HEK293 (cell line): Measurements from ENCODE around the gene CCDC40.
A peak's percentile ranks its signal among the peaks of the same experiment; 100 is the strongest.

ENCODE experiments used
- CTCF ChIA-PET: fragments of 350-600 bp; formaldehyde crosslinking; extraction: SDS; loops from one replicate; lab custom pipeline; 2021; ENCODE audit warnings: antibody characterized with exemption; lab: Yijun Ruan, JAX
- POLR2A ChIA-PET: fragments of 300-600 bp; formaldehyde crosslinking; extraction: SDS; loops from one replicate; lab custom pipeline; 2020; ENCODE audit warnings: antibody characterized with exemption, inconsistent platforms; lab: Yijun Ruan, JAX
- H3K27ac ChIP-seq: fragments of 200-500 bp; sonication (Bioruptor generic); 2 replicates; pipeline ENCODE4 v1.5.1; 2014; ENCODE audit warnings: low read depth, low read length, control low read depth, inconsistent platforms; ENCODE audit errors: extremely low read depth
- H3K36me3 ChIP-seq, 2 experiments: fragments of 200-500 bp in 1 of 2; sonication (Bioruptor generic) in 1 of 2; 1 replicate in 1 of 2; 2 replicates in 1 of 2; pipeline ENCODE4 v1.5.1; 2014 to 2017; ENCODE audit warnings: inconsistent platforms in 2 of 2, low read length in 2 of 2; ENCODE audit not compliant: control insufficient read depth in 2 of 2, insufficient read depth in 1 of 2
- H3K4me1 ChIP-seq: fragments of 200-500 bp; sonication (Bioruptor generic); 2 replicates; pipeline ENCODE4 v1.5.1; 2014; ENCODE audit warnings: mild to moderate bottlenecking, low read length, inconsistent platforms; ENCODE audit not compliant: control insufficient read depth, insufficient read depth
- H3K4me3 ChIP-seq: 2 replicates; pipeline ENCODE4 v1.5.1; 2011; ENCODE audit warnings: low read depth, mild to moderate bottlenecking, control low read depth, low read length, moderate library complexity
- H3K9me3 ChIP-seq: fragments of 200-500 bp; sonication (Bioruptor generic); 2 replicates; pipeline ENCODE4 v1.5.1; 2014; ENCODE audit warnings: low read depth, low read length, inconsistent platforms; ENCODE audit not compliant: control insufficient read depth, insufficient read depth
- PBX3 ChIP-seq: sonication (generic); formaldehyde crosslinking; IDR thresholded peaks from 2 replicates; pipeline ENCODE4 v1.8.1; 2022; ENCODE audit warnings: mild to moderate bottlenecking, moderate library complexity, missing genetic modification reagents
- RBAK ChIP-seq: fragments of 450-650 bp; formaldehyde crosslinking; IDR thresholded peaks from 2 replicates; pipeline ENCODE4 v1.5.1; 2016; ENCODE audit warnings: missing biosample characterization, missing genetic modification characterization
- TRIM28 ChIP-seq: IDR thresholded peaks from 2 replicates; pipeline ENCODE4 v1.6.1; 2011; ENCODE audit warnings: low read length, control low read depth, borderline replicate concordance
- WT1 ChIP-seq: fragments of 450-650 bp; formaldehyde crosslinking; IDR thresholded peaks from 2 replicates; pipeline ENCODE4 v1.5.1; 2016; ENCODE audit warnings: missing biosample characterization, missing genetic modification characterization
- ZFP37 ChIP-seq: fragments of 450-650 bp; formaldehyde crosslinking; IDR thresholded peaks from 2 replicates; pipeline ENCODE4 v1.5.1; 2016; ENCODE audit warnings: missing biosample characterization, missing genetic modification characterization
- ZNF184 ChIP-seq: fragments of 450-650 bp; IDR thresholded peaks from 2 replicates; pipeline ENCODE4 v1.5.1; 2018; ENCODE audit warnings: missing biosample characterization, mild to moderate bottlenecking, missing genetic modification characterization
- ZNF266 ChIP-seq: fragments of 450-650 bp; formaldehyde crosslinking; IDR thresholded peaks from 2 replicates; pipeline ENCODE4 v1.5.1; 2016; ENCODE audit warnings: missing biosample characterization, missing genetic modification characterization, low read depth
- ZNF311 ChIP-seq: fragments of 450-650 bp; formaldehyde crosslinking; IDR thresholded peaks from 2 replicates; pipeline ENCODE4 v1.5.1; 2017; ENCODE audit warnings: missing biosample characterization, missing genetic modification characterization, borderline replicate concordance
- ZNF335 ChIP-seq: fragments of 450-650 bp; formaldehyde crosslinking; conservative IDR thresholded peaks from 2 replicates; pipeline ENCODE4 v1.5.1; 2016; ENCODE audit warnings: missing biosample characterization, missing genetic modification characterization
- ZNF341 ChIP-seq: fragments of 450-650 bp; formaldehyde crosslinking; IDR thresholded peaks from 2 replicates; pipeline ENCODE4; 2016; ENCODE audit warnings: low read depth, missing biosample characterization, missing genetic modification characterization
- ZNF354C ChIP-seq: fragments of 450-650 bp; formaldehyde crosslinking; IDR thresholded peaks from 2 replicates; pipeline ENCODE4 v1.5.1; 2016; ENCODE audit warnings: missing biosample characterization, missing genetic modification characterization, low read depth, borderline replicate concordance
- ZNF366 ChIP-seq: fragments of 450-650 bp; formaldehyde crosslinking; conservative IDR thresholded peaks from 2 replicates; pipeline ENCODE4 v1.5.1; 2016; ENCODE audit warnings: missing biosample characterization, missing genetic modification characterization
- ZNF423 ChIP-seq: fragments of 450-650 bp; formaldehyde crosslinking; IDR thresholded peaks from 2 replicates; pipeline ENCODE4 v1.5.1; 2016; ENCODE audit warnings: missing biosample characterization, missing genetic modification characterization
- ZNF513 ChIP-seq: fragments of 450-650 bp; IDR thresholded peaks from 2 replicates; pipeline ENCODE4 v1.5.1; 2018; ENCODE audit warnings: missing biosample characterization, missing genetic modification characterization
- ZNF561 ChIP-seq: fragments of 450-650 bp; IDR thresholded peaks from 2 replicates; pipeline ENCODE4 v1.5.1; 2018; ENCODE audit warnings: missing biosample characterization, missing genetic modification characterization, borderline replicate concordance
- ZNF677 ChIP-seq: fragments of 450-650 bp; IDR thresholded peaks from 2 replicates; pipeline ENCODE4 v1.5.0; 2018; ENCODE audit warnings: missing biosample characterization, mild to moderate bottlenecking, missing genetic modification characterization, moderate library complexity
- ZNF768 ChIP-seq: fragments of 450-650 bp; formaldehyde crosslinking; IDR thresholded peaks from 2 replicates; pipeline ENCODE4 v1.5.1; 2018; ENCODE audit warnings: missing biosample characterization, mild to moderate bottlenecking, missing genetic modification characterization
- ZNF837 ChIP-seq: fragments of 450-650 bp; formaldehyde crosslinking; IDR thresholded peaks from 2 replicates; pipeline ENCODE4 v1.5.1; 2016; ENCODE audit warnings: missing biosample characterization, missing genetic modification characterization
- TF ChIP-seq, protein P1 (sequence below): fragments of 450-650 bp; formaldehyde crosslinking; IDR thresholded peaks from 2 replicates; pipeline ENCODE4 v1.5.1; 2016; ENCODE audit warnings: missing biosample characterization, missing genetic modification characterization
- TF ChIP-seq, protein P2 (sequence below): fragments of 450-650 bp; formaldehyde crosslinking; IDR thresholded peaks from 2 replicates; pipeline ENCODE4 v1.5.1; 2016; ENCODE audit warnings: missing biosample characterization, missing genetic modification characterization

Gene CCDC40

DNA sequence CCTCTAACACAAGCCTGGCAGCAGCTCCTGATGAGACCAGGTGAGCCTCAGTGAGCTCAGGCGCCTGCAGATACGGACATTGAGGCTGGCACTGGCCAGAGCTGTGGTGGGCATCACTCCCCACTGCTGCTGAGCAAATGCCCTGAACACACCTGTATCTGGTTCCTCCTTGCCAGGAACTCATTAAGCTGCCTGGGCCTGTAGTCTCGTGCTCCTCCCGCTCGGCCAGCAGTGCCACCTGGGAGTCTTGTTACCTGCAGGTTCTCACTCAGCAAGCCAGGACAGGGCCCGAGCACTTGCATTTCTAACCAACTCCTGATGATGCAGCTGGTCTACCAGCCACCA, 97.2 kb downstream of the CCDC40 start:
- ChIA-PET CTCF (interaction anchor here (1.0 to 1.9 kb wide), 3 partner anchors 9 to 51 kb away, joined by 3 to 5 read pairs (median 4); partner anchors contain the start of gene GAA), POLR2A (interaction anchor here (1.4 to 1.6 kb wide), 2 partner anchors 9 to 13 kb away, joined by 5 read pairs; no protein-coding TSS in a partner anchor)
- no peaks in the 10 kb centered on the region for H3K9me3 ChIP-seq
- H3K4me3 ChIP-seq = no peak overlapping the region
- H3K36me3 ChIP-seq = peaks cover 60 to 64% of the 10 kb centered on the region in 2 experiments
- H3K27ac ChIP-seq = no peak overlapping the region
- no peaks in the 10 kb centered on the region for H3K4me1 ChIP-seq
- no peak for TF ChIP-seq ZNF311 (tag by site-specific recombination)
- TF ChIP-seq ZNF561 (tag by site-specific recombination) = no peak
- TF ChIP-seq ZNF768 (tag by site-specific recombination) = no peak
- TF ChIP-seq ZNF354C (tag by site-specific recombination) = no peak
- no peak for TF ChIP-seq ZNF513 (tag by site-specific recombination)
- no peak for TF ChIP-seq PBX3
- TF ChIP-seq, protein P1, sequence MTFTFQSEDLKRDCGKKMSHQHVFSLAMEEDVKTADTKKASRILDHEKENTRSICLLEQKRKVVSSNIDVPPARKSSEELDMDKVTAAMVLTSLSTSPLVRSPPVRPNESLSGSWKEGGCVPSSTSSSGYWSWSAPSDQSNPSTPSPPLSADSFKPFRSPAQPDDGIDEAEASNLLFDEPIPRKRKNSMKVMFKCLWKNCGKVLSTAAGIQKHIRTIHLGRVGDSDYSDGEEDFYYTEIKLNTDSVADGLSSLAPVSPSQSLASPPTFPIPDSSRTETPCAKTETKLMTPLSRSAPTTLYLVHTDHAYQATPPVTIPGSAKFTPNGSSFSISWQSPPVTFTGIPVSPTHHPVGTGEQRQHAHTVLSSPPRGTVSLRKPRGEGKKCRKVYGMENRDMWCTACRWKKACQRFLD (tag by site-specific recombination) = no peak
- TF ChIP-seq ZNF184 (tag by site-specific recombination) = no peak
- TF ChIP-seq, protein P2, sequence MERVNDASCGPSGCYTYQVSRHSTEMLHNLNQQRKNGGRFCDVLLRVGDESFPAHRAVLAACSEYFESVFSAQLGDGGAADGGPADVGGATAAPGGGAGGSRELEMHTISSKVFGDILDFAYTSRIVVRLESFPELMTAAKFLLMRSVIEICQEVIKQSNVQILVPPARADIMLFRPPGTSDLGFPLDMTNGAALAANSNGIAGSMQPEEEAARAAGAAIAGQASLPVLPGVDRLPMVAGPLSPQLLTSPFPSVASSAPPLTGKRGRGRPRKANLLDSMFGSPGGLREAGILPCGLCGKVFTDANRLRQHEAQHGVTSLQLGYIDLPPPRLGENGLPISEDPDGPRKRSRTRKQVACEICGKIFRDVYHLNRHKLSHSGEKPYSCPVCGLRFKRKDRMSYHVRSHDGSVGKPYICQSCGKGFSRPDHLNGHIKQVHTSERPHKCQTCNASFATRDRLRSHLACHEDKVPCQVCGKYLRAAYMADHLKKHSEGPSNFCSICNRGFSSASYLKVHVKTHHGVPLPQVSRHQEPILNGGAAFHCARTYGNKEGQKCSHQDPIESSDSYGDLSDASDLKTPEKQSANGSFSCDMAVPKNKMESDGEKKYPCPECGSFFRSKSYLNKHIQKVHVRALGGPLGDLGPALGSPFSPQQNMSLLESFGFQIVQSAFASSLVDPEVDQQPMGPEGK = no peak
- TF ChIP-seq TRIM28 = no peak
- TF ChIP-seq ZNF335 = no peak
- TF ChIP-seq ZNF366 = no peak
- no peak for TF ChIP-seq ZNF837 (tag by site-specific recombination)
- TF ChIP-seq ZFP37 = no peak
- no peak for TF ChIP-seq ZNF677
- no peak for TF ChIP-seq ZNF341
- TF ChIP-seq RBAK (tag by site-specific recombination) = no peak
- TF ChIP-seq ZNF266 (tag by site-specific recombination) = no peak
- TF ChIP-seq WT1 = no peak
- TF ChIP-seq, all 188 proteins: peak for 0

DNA sequence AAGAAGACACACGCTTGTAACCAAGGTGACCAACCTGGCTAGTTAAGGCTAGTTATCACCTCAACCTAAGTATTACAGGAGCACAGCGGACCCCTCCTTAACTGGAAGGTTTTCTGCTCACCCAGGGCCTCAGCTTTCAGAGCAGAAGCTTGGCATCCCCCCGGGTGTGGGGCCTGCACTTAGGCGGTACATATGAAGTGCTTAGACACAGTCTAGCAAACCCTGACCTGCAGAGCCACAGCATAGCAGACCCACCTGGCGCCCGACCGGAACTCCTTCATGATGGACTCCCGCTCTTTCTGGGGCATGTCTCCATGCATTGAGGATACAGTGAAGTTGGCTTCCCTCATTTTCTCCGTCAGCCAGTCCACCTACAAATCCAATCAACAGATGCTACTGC, 100.7 kb downstream of the CCDC40 start:
- H3K27ac ChIP-seq = 0 out of 2 replicates have a peak overlapping the region, but pooled peaks have one; percentile 41
- no peak for TF ChIP-seq ZNF423 (tag by site-specific recombination)
- no peaks in the 10 kb centered on the region for H3K9me3 ChIP-seq
- ChIA-PET CTCF (interaction anchor here (0.6 kb wide), 1 partner anchor 1792 kb away, joined by 3 read pairs; no protein-coding TSS in a partner anchor), POLR2A (no interaction called here)
- no peaks in the 10 kb centered on the region for H3K4me1 ChIP-seq
- no peak overlapping the region for H3K4me3 ChIP-seq
- H3K36me3 ChIP-seq = peaks cover 96 to 98% of the 10 kb centered on the region in 2 experiments
